ENCODE data around the gene CCDC71. TPM values are rescaled to one million over a fixed set of nuclear protein-coding genes. Genes with fewer than 3 reads are reported as not detected.

Gene CCDC71
- total and polyA plus RNA-seq, 2 experiments from 2014 or later = 0.39 to 59.2 TPM

GRCh38 chr3:49161808-49162530 lies 4.2 kb downstream of the CCDC71 start:
- no peak for DNase-seq (ENCODE audit: low read depth in 1 of 2, low spot score in 1 of 2)

GRCh38 chr3:49161197-49161596 lies 4.9 kb downstream of the CCDC71 start:
- Histone ChIP-seq H3K27ac (no peak overlapping the region), H3K27me3 (no peaks in the 10 kb centered on the region), H3K9me3 (ENCODE audit: low read depth) (no peaks in the 10 kb centered on the region), H3K4me3 (no peak overlapping the region), H3K36me3 (peaks cover 2% of the 10 kb centered on the region), H3K4me1 (ENCODE audit: low read depth) (peaks cover 8% of the 10 kb centered on the region)
- no peak for TF ChIP-seq CTCF (IDR thresholded peaks at IDR 0.05; ENCODE audit: low read depth, low read length)
- no peak for DNase-seq (ENCODE audit: low read depth in 1 of 2, low spot score in 1 of 2)

More at GRCh38 chr3:49161808-49162530, 4.2 kb downstream of the CCDC71 start:
- no peak for TF ChIP-seq CTCF (IDR thresholded peaks at IDR 0.05; ENCODE audit: low read depth, low read length)
- no peak overlapping the region for H3K4me3 ChIP-seq
- H3K9me3 ChIP-seq (ENCODE audit: low read depth) = no peaks in the 10 kb centered on the region
- H3K36me3 ChIP-seq = peaks cover 2% of the 10 kb centered on the region
- no peaks in the 10 kb centered on the region for H3K27me3 ChIP-seq
- peaks cover 8% of the 10 kb centered on the region for H3K4me1 ChIP-seq (ENCODE audit: low read depth)
- no peak overlapping the region for H3K27ac ChIP-seq

GRCh38 chr3:49158792-49159191 lies 7.3 kb downstream of the CCDC71 start:
- no peaks in the 10 kb centered on the region for H3K9me3 ChIP-seq (ENCODE audit: low read depth)
- no peaks in the 10 kb centered on the region for H3K27me3 ChIP-seq
- no peaks in the 10 kb centered on the region for H3K4me1 ChIP-seq (ENCODE audit: low read depth)
- H3K4me3 ChIP-seq = no peak overlapping the region
- peaks cover 2% of the 10 kb centered on the region for H3K36me3 ChIP-seq
- no peak for TF ChIP-seq CTCF (IDR thresholded peaks at IDR 0.05; ENCODE audit: low read depth, low read length)
- no peak overlapping the region for H3K27ac ChIP-seq
- DNase-seq (ENCODE audit: low read depth in 1 of 2, low spot score in 1 of 2) = no peak

GRCh38 chr3:49158103-49158709 lies 7.9 kb downstream of the CCDC71 start:
- TF ChIP-seq CTCF (IDR thresholded peaks at IDR 0.05; ENCODE audit: low read depth, low read length) = peak; percentile 34
- no peaks in the 10 kb centered on the region for H3K36me3 ChIP-seq
- peak; percentile 19 to 40 for DNase-seq (ENCODE audit: low read depth in 1 of 2, low spot score in 1 of 2)
- no peaks in the 10 kb centered on the region for H3K4me1 ChIP-seq (ENCODE audit: low read depth)
- no peaks in the 10 kb centered on the region for H3K27me3 ChIP-seq
- H3K9me3 ChIP-seq (ENCODE audit: low read depth) = no peaks in the 10 kb centered on the region
- no peak overlapping the region for H3K4me3 ChIP-seq
- H3K27ac ChIP-seq = peak overlapping the region; percentile 1

- no peak for DNase-seq (ENCODE audit: low read depth in 1 of 2, low spot score in 1 of 2)
- Histone ChIP-seq H3K27me3 (no peaks in the 10 kb centered on the region), H3K4me3 (no peak overlapping the region), H3K36me3 (no peaks in the 10 kb centered on the region), H3K9me3 (ENCODE audit: low read depth) (no peaks in the 10 kb centered on the region), H3K27ac (peak overlapping the region; percentile 1), H3K4me1 (ENCODE audit: low read depth) (no peaks in the 10 kb centered on the region)
- no peak for TF ChIP-seq CTCF (IDR thresholded peaks at IDR 0.05; ENCODE audit: low read depth, low read length)
Observed at GRCh38 chr3:49157289-49157688, 8.8 kb downstream of the CCDC71 start.
